Skeletal muscle tissue (tissue), 4 donors: ENCODE results near the gene ACAP3. TPM values are rescaled to one million over a fixed set of nuclear protein-coding genes. Genes with fewer than 3 reads are reported as not detected.

Experiments used
- H3K27ac ChIP-seq: one replicate; pipeline ENCODE4 v1.7.0; 2013; ENCODE audit warnings: mild to moderate bottlenecking, low read depth, low read length, inconsistent platforms
- H3K27me3 ChIP-seq, 3 donors: one replicate each; pipeline ENCODE4 v1.7.0; 2013; ENCODE audit warnings: low read length in 3 of 3; ENCODE audit not compliant: control insufficient read depth in 3 of 3, insufficient read depth in 3 of 3
- H3K36me3 ChIP-seq, 3 donors: one replicate each; pipeline ENCODE4 v1.7.0; 2013; ENCODE audit warnings: low read length in 3 of 3; ENCODE audit not compliant: control insufficient read depth in 3 of 3, insufficient read depth in 3 of 3
- H3K4me1 ChIP-seq, 3 donors: one replicate each; pipeline ENCODE4 v1.7.0; 2013; ENCODE audit warnings: low read length in 3 of 3, mild to moderate bottlenecking in 3 of 3; ENCODE audit not compliant: control insufficient read depth in 3 of 3, insufficient read depth in 3 of 3
- H3K4me3 ChIP-seq, 3 donors: one replicate each; pipeline ENCODE4 v1.7.0; 2013; ENCODE audit warnings: low read length in 3 of 3
- H3K9ac ChIP-seq, 3 donors: one replicate each; pipeline ENCODE4 v1.7.0; 2013; ENCODE audit warnings: low read length in 3 of 3, mild to moderate bottlenecking in 3 of 3, moderate library complexity in 2 of 3, low read depth in 1 of 3
- H3K9me3 ChIP-seq, 3 donors: one replicate each; pipeline ENCODE4 v1.7.0; 2013; ENCODE audit warnings: low read length in 3 of 3; ENCODE audit not compliant: control insufficient read depth in 3 of 3
- total RNA-seq: library from RNA; depleted of rRNA; stranded (reverse); fragments of >200 nt; gene quantifications from one replicate; pipeline ENCODE4 v1.2.3, GENCODE V29; 2014
- donor health status: Osteomylitis.

Gene ACAP3
- total RNA-seq, 1 donor from 2014 or later: 23.5 TPM

GRCh38 chr1:1310109-1310385 is 2.3 kb upstream of the ACAP3 start:
- Histone ChIP-seq H3K27me3 (no peaks in the 10 kb centered on the region), H3K4me3 (no peak overlapping the region), H3K36me3 (peaks cover 36 to 43% (median 39%) of the 10 kb centered on the region in 3 donors), H3K9ac (peak overlapping the region in 1 of 3 donors; percentile 86), H3K27ac (no peak overlapping the region), H3K4me1 (peaks cover 40 to 47% (median 46%) of the 10 kb centered on the region in 3 donors), H3K9me3 (no peaks in the 10 kb centered on the region)

GRCh38 chr1:1309251-1310108 is 1.8 kb upstream of the ACAP3 start:
- Histone ChIP-seq H3K4me1 (peaks cover 46 to 53% (median 52%) of the 10 kb centered on the region in 3 donors), H3K27me3 (no peaks in the 10 kb centered on the region), H3K27ac (peak overlapping the region; percentile 84), H3K9me3 (no peaks in the 10 kb centered on the region), H3K4me3 (peak overlapping the region; percentile 54 to 78 (median 77)), H3K36me3 (peaks cover 31 to 37% (median 33%) of the 10 kb centered on the region in 3 donors), H3K9ac (peak overlapping the region; percentile 61 to 86 (median 85))

- H3K9me3 ChIP-seq: no peaks in the 10 kb centered on the region
- peaks cover 48 to 60% (median 57%) of the 10 kb centered on the region in 3 donors for H3K4me1 ChIP-seq
- peak overlapping the region; percentile 54 to 78 (median 77) for H3K4me3 ChIP-seq
- H3K27me3 ChIP-seq: no peaks in the 10 kb centered on the region
- peak overlapping the region; percentile 84 for H3K27ac ChIP-seq
- H3K9ac ChIP-seq: peak overlapping the region; percentile 61 to 86 (median 85)
- peaks cover 24 to 31% (median 26%) of the 10 kb centered on the region in 3 donors for H3K36me3 ChIP-seq
Measured at GRCh38 chr1:1308756-1309250, 1.1 kb upstream of the ACAP3 start.

GRCh38 chr1:1307261-1307922 is 338 bp downstream of the ACAP3 start:
- peaks cover 38 to 49% (median 45%) of the 10 kb centered on the region in 3 donors for H3K4me1 ChIP-seq
- H3K27me3 ChIP-seq: no peaks in the 10 kb centered on the region
- no peaks in the 10 kb centered on the region for H3K9me3 ChIP-seq
- peaks cover 10 to 20% (median 14%) of the 10 kb centered on the region in 3 donors for H3K36me3 ChIP-seq
- H3K27ac ChIP-seq: peak overlapping the region; percentile 44
- peak overlapping the region; percentile 70 to 89 (median 72) for H3K9ac ChIP-seq
- H3K4me3 ChIP-seq: peak overlapping the region; percentile 76 to 82 (median 81)

- H3K4me3 ChIP-seq: peak overlapping the region; percentile 76 to 82 (median 81)
- H3K27ac ChIP-seq: no peak overlapping the region
- H3K9ac ChIP-seq: peak overlapping the region; percentile 70 to 89 (median 72)
- peaks cover 38 to 49% (median 45%) of the 10 kb centered on the region in 3 donors for H3K4me1 ChIP-seq
- no peaks in the 10 kb centered on the region for H3K27me3 ChIP-seq
- H3K9me3 ChIP-seq: no peaks in the 10 kb centered on the region
- H3K36me3 ChIP-seq: peaks cover 8 to 16% (median 13%) of the 10 kb centered on the region in 3 donors
Measured at GRCh38 chr1:1306661-1307260, 969 bp downstream of the ACAP3 start.

GRCh38 chr1:1306070-1306660 is 1.6 kb downstream of the ACAP3 start:
- Histone ChIP-seq H3K27me3 (no peaks in the 10 kb centered on the region), H3K9me3 (no peaks in the 10 kb centered on the region), H3K36me3 (peaks cover 2 to 10% (median 8%) of the 10 kb centered on the region in 3 donors), H3K9ac (peak overlapping the region; percentile 70 to 89 (median 72)), H3K4me3 (peak overlapping the region; percentile 76 to 82 (median 81)), H3K27ac (peak overlapping the region; percentile 68), H3K4me1 (peaks cover 38 to 49% (median 45%) of the 10 kb centered on the region in 3 donors)

GRCh38 chr1:1305300-1306069 is 2.2 kb downstream of the ACAP3 start:
- H3K27me3 ChIP-seq: no peaks in the 10 kb centered on the region
- H3K36me3 ChIP-seq: peaks cover 0 to 6% (median 4%) of the 10 kb centered on the region in 3 donors
- peak overlapping the region; percentile 69 to 89 (median 72) for H3K9ac ChIP-seq
- H3K27ac ChIP-seq: peak overlapping the region; percentile 68
- peak overlapping the region; percentile 76 to 82 (median 81) for H3K4me3 ChIP-seq
- H3K9me3 ChIP-seq: no peaks in the 10 kb centered on the region
- H3K4me1 ChIP-seq: peaks cover 38 to 49% (median 45%) of the 10 kb centered on the region in 3 donors

GRCh38 chr1:1304331-1305299 is 3.1 kb downstream of the ACAP3 start:
- peak overlapping the region; percentile 57 to 89 (median 69) for H3K9ac ChIP-seq
- H3K27me3 ChIP-seq: no peaks in the 10 kb centered on the region
- H3K27ac ChIP-seq: peak overlapping the region; percentile 68
- H3K9me3 ChIP-seq: no peaks in the 10 kb centered on the region
- peaks cover 36 to 45% (median 44%) of the 10 kb centered on the region in 3 donors for H3K4me1 ChIP-seq
- H3K4me3 ChIP-seq: peak overlapping the region; percentile 60 to 82 (median 68)
- peaks cover 0 to 2% (median 0%) of the 10 kb centered on the region in 3 donors for H3K36me3 ChIP-seq
